GM21723 (cell line): ENCODE measurements around the gene KLRC4.
A peak's percentile ranks its signal among the peaks of the same experiment; 100 is the strongest.
"Not testable (repeated sequence)": the region's sequence is repeated elsewhere in the genome, so short reads cannot be mapped to it uniquely, and the experiment has no call there.

ENCODE experiments used
- ATAC-seq: cut with Tn5 transposase; IDR thresholded peaks from one replicate; pipeline ENCODE4 v1.9.1; 2021; ENCODE audit warnings: mild to moderate bottlenecking, moderate library complexity; ENCODE audit not compliant: unreplicated experiment

The KLRC4 gene

DNA sequence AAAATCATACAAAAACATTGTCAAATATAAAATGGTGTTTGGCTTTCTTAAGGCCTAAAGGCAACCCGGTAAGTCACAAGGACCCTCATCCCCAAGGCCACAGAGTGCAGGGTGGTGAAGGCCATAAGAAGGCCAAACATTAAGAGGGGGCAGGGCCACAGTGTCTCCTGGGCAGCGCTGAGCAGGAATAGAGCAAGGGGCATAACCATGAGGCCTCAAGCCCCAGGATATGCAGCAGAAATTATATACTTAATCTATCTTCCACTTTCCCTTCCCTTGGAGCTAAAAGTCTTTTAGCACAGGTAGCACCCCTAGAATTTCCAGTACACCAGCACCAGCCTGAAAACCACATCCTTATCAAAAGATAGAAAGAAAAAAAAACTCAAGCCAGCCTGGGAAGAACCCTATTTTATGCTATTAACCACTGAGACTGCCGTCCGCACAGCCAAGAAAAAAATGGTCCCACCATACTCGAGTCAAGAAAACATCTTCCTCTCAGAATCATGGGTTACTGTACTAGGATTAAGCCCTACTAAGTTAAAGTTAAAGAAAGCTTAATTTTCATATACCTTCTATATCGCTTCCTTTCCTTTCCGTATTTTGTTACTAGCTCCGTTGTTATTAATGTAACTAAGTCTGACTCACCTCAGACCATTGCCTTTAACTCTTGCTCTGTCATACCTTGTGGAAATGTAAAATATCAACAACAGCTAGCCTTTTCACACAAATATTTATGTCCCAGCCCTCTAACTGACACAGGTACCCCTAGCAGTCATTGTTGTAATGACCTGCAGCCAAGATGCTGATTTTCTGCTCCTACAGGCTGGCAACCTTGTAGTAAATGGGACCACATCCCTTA, 39.8 kb downstream of the KLRC4 start:
- no peak for ATAC-seq

DNA sequence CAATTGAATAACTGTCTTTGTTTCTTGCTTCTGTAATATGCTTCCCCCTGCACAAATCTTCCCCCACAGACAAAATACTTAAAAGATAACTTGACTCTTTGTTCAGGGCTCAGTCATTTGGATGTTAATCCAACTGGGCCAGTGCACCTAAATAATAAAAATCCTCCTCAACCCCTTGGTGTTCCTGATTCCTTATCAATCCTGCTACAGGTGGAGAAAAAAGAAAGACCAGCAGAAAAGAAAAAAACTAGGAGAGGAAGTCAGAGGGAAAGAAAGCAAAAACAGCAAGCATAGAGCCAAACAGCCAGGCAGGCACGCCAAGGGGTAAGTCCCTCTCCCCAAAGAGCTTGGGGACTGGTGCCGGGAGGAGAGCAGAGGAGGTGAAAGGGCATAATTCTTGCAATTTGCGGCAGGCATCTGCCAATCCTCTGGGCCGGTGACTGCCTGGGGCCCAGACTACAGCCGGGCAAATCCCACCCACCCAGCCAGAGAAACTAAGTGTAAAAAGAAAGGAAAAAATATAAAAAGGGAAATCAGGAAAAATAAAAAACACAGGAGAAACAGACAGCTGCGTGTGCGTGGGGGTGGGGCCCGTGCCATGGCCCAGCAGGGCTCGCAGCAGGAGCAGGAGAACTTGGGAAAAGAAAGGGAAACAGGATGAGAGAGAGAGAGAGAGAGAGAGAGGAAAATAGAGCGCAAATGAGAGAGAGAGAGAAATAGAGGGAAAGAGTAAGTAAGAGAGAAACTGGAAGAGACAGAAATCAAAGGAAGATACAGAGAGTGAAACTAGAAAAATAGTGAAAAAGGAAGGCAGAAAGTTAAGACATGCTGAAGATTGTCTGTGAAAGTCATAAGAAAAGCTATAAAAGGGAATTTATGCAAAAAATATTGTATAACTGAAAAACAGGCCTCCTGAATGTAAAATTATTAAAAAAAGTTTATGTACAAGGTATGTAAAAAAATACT, 41.1 kb downstream of the KLRC4 start:
- no peak for ATAC-seq

DNA sequence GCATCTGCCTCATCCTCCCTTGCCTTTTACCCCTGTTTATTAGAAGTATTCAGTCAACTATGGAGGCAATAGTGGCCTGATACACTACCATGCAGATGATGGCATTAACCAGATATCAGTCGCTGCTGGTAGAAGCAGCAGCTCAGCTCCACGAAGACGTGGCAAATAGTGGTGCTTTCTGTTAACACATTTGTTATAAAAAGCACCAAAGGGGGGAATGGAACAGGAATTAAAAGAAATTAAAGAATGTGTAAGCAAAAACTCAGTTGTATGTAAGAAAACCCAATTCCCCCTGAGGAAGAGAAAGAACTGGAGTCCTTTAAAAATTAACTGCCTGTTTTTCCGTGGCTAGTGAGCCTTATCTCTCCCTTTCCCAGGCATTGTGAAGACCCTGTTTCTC, 41.8 kb downstream of the KLRC4 start:
- not testable (repeated sequence) for ATAC-seq

- no peak for ATAC-seq
Observed at GRCh38 chr12:10366875-10367274, 42.7 kb downstream of the KLRC4 start.

DNA sequence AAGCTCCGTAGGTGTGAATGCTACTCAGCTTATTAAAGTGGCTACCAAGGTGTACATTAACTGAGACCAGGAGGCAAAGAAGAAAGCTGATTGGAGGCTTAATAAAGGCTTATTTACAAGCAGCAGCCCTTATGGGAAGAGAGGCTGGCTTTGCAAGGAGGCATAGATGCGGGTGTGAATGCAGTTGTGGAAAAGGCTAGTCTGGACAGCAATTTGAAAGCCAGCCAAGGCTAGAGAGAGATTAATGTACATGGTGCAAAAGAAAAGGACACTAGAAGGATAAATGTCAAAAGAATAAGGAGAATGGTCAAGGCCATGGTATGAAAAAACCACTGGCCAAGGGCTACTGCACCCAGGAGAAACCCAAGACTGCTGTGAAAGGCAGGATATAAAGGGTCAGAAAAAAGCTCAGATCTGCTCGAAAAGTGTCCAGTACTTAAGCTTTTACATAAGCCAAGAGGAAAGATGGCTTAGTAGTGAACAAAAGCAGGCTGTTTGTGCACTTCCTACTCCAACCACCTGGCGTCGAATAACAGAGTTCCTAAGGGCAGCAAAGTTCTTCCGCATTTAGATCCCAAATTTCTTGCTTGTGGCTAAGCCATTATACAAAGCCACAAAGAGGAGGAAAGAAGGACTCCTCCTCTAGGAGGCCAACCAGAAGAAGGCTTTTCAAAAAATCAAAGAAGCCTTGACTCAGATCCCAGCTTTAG, 43.7 kb downstream of the KLRC4 start:
- ATAC-seq = no peak

GRCh38 chr12:10364815-10365622, 44.5 kb downstream of the KLRC4 start:
- peak; percentile 69 for ATAC-seq

GRCh38 chr12:10363914-10364814, 45.4 kb downstream of the KLRC4 start:
- ATAC-seq = peak; percentile 86

DNA sequence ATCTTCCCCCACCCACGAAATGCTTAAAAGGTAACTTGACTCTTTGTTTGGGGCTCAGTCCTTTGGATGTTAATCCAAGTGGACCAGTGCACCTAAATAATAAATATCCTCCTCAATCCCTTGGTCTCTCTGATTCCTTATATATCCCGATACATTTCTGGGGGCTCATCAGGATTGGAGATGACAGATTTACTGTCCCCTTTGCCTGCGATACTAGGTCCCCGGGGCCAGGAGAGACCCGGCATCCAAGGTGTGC, 46.0 kb downstream of the KLRC4 start:
- no peak for ATAC-seq

DNA sequence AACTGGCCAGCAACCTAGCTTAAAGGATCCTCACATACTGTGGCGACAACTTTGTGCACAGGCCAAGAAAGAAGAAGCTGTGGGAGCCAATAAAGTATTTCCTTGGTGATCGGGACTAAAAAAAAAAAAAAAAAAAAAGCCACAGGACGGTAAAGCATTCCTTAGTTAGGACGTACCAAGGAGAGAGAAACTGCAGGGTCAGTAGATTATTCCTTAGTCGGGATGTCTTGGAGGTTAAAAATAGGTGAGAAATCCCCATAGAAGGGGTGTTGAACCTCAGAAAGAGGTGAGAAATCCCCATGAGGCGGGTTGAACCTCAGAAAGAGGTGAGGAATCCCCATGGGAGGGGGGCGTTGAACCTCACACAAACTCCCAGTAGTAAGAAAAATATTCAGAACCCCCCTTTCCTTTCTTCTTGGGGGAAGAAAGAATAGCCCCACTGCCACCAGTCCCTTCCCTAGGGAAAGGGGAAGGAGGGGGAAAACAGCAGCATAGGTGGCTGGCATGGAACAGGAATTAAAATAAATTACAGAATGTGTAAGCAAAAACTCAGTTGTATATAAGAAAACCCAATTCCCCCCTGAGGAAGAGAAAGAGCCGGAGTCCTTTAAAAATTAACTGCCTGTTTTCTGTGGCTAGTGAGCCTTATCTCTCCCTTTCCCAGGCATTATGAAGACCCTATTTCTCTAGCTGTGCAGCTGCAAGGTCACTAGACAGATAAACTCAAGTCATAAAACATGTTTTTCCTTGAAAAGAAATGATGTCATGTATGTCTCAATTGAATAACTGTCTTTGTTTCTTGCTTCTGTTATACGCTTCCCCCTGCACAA, 46.5 kb downstream of the KLRC4 start:
- no peak for ATAC-seq

- no peak for ATAC-seq
Observed at GRCh38 chr12:10362325-10362724, 47.2 kb downstream of the KLRC4 start.

DNA sequence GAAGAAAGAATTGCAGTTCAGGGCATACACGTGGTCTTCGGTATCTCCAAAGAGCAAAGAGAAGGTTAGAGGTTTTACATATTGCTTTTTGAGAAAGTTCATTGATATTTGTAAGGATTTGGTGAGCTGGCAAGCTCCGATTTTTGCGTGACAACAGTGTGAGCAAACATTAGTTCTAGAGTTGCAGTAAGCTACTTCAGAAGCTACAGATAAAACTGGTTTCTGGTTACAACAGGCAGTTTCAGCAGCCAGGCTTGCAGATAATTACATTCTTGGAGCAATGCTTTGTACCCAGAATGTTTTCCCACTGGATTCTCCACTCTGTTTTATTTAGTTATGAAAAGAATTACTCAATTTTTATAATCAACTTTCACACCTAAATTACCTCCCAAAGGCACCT, 47.9 kb downstream of the KLRC4 start:
- no peak for ATAC-seq

GRCh38 chr12:10361084-10361483, 48.5 kb downstream of the KLRC4 start:
- ATAC-seq = no peak

GRCh38 chr12:10358969-10359368, 50.6 kb downstream of the KLRC4 start:
- ATAC-seq = no peak

DNA sequence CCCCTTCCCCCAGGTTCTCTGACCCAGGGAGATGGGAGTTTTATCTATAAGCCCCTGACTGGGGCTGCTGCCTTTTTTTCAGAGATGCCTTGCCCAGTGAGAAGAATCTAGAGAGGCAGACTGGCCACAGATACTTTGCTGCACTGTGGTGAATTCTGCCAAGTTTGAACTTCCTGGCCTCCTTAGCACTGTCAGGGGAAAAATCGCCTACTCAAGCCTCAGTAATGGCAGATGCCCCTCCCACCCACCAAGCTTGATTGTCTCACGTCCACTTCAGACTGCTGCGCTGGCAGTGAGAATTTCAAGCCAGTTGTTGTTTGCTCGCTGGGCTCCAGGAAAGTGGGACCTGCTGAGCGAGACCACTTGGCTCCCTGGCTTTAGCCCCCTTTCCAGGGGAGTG, 51.4 kb downstream of the KLRC4 start:
- ATAC-seq = no peak
